SU-DHL-6 (cell line): ENCODE results near the gene TMED9.

ENCODE experiments used
- H2AFZ ChIP-seq: fragments of 200-600 bp; sonication (generic); 2 replicates; pipeline ENCODE4 v1.6.1; 2014; ENCODE audit warnings: low read depth, mild to moderate bottlenecking, moderate library complexity, mixed read lengths, antibody characterized with exemption, low read length; ENCODE audit not compliant: severe bottlenecking
- H3F3A ChIP-seq: fragments of 200-600 bp; shearing (Covaris generic); 2 replicates; pipeline ENCODE4 v1.6.0; 2016; ENCODE audit warnings: antibody characterized with exemption, mild to moderate bottlenecking; ENCODE audit not compliant: insufficient read depth
- H3K27ac ChIP-seq: fragments of 200-600 bp; sonication (generic); 2 replicates; pipeline ENCODE4 v1.5.1; 2016; ENCODE audit warnings: low read depth, mild to moderate bottlenecking, low read length, moderate library complexity, mixed read lengths
- H3K27me3 ChIP-seq: fragments of 200-600 bp; sonication (generic), shearing (Covaris generic); 2 replicates; pipeline ENCODE4 v1.6.0; 2014; ENCODE audit warnings: mild to moderate bottlenecking, low read length
- H3K36me3 ChIP-seq: fragments of 200-600 bp; sonication (generic); 2 replicates; pipeline ENCODE4 v1.6.1; 2014; ENCODE audit warnings: mild to moderate bottlenecking, low read length, mixed read lengths
- H3K4me2 ChIP-seq: fragments of 300-600, 200-600 bp; shearing (Covaris generic), sonication (generic); 2 replicates; pipeline ENCODE4 v1.6.0; 2014; ENCODE audit warnings: low read length, low read depth, mild to moderate bottlenecking; ENCODE audit not compliant: poor library complexity, severe bottlenecking
- H3K4me3 ChIP-seq: fragments of 200-600 bp; sonication (generic); 2 replicates; pipeline ENCODE4 v1.5.1; 2014; ENCODE audit warnings: antibody characterized with exemption, low read length, mild to moderate bottlenecking, mixed read lengths; ENCODE audit not compliant: insufficient read depth, poor library complexity, severe bottlenecking
- H3K79me2 ChIP-seq: fragments of 200-600 bp; sonication (generic); 2 replicates; pipeline ENCODE4 v1.6.1; 2014; ENCODE audit warnings: mild to moderate bottlenecking, low read length, moderate library complexity; ENCODE audit not compliant: insufficient read depth
- H3K9ac ChIP-seq: fragments of 200-600 bp; sonication (generic); 2 replicates; pipeline ENCODE4 v1.7.0; 2014; ENCODE audit warnings: mild to moderate bottlenecking, low read length
- H3K9me2 ChIP-seq: fragments of 200-600 bp; sonication (generic); replicated peaks from 2 replicates; pipeline ENCODE4 v1.6.1; 2014; ENCODE audit warnings: low read length; ENCODE audit not compliant: insufficient read depth
- H3K9me3 ChIP-seq: fragments of 200-600 bp; sonication (generic); 2 replicates; pipeline ENCODE4 v1.6.1; 2014; ENCODE audit warnings: low read length, mixed read lengths; ENCODE audit not compliant: insufficient read depth
- H4K20me1 ChIP-seq: fragments of 200-600 bp; sonication (generic); 2 replicates; pipeline ENCODE4 v1.6.1; 2014; ENCODE audit warnings: low read depth, mild to moderate bottlenecking, antibody characterized with exemption, low read length, moderate library complexity, mixed read lengths
- EZH2phosphoT487 ChIP-seq: fragments of 200-600 bp; sonication (generic), shearing (Covaris generic); conservative IDR thresholded peaks from 2 replicates; pipeline ENCODE4 v1.6.1; 2018; ENCODE audit warnings: mild to moderate bottlenecking, antibody characterized with exemption, low read length, moderate library complexity, mixed read lengths
- TF ChIP-seq, protein P1 (sequence below): fragments of 200-600 bp; sonication (generic); IDR thresholded peaks from one replicate; pipeline ENCODE4 v1.5.1; 2017; ENCODE audit warnings: antibody characterized with exemption, mild to moderate bottlenecking, low read length, moderate library complexity; ENCODE audit not compliant: insufficient read depth, poor library complexity, severe bottlenecking

TMED9 gene

DNA sequence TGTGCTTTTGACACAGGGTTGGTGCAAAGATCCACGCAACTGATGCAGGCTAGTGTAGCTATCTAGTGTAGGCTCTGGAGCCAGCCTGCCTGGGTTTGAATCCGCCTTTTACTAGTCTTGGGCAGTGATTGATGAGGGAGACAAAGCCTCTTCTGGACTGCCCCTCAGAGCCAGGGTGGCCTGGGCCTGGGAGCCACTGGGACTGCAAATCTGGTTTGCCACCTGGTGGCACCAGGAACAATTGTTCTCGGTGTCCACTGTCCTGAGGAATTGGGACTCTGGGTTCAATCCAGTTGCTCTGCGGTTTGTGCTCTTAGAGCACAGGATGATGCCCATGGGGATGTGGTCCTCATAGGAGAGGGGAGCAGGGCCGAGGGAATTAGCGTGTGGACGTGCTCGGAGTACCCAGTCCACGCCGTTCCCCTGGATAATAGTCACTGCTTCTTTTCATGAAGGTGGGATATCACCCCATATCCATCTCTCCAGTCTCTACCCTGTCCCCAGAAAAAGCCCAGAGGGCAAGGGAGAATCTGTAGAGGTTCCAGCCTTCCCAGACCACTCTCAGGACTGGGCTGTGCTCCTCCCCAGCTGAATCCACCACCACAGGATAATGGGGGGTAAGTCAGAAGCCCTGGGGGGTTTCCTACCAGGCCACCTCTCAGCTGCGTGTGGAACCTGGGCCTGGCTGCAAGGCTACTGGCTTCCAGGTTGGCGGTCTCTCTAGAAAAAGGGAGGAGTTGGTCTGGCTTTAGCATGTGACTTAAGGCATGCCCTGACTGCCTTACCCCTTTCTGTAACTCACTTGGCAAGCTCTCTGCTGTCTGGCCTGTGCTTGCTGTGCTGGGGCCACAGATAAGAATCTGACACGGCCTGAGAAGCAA lies 9.8 kb downstream of the TMED9 start:
- Histone ChIP-seq H4K20me1 (no peaks in the 10 kb centered on the region), H3K4me2 (no peak overlapping the region), H3K4me3 (no peak overlapping the region), H3K9me2 (no peaks in the 10 kb centered on the region), H3K9ac (no peak overlapping the region), H3K27me3 (no peaks in the 10 kb centered on the region), H3F3A (peaks cover 12% of the 10 kb centered on the region), H3K36me3 (no peaks in the 10 kb centered on the region), H3K9me3 (no peaks in the 10 kb centered on the region), H2AFZ (no peak overlapping the region), H3K27ac (no peak overlapping the region), H3K79me2 (0 out of 2 replicates have a peak, but pooled peaks cover 5% of the 10 kb centered on the region)
- TF ChIP-seq, protein P1, sequence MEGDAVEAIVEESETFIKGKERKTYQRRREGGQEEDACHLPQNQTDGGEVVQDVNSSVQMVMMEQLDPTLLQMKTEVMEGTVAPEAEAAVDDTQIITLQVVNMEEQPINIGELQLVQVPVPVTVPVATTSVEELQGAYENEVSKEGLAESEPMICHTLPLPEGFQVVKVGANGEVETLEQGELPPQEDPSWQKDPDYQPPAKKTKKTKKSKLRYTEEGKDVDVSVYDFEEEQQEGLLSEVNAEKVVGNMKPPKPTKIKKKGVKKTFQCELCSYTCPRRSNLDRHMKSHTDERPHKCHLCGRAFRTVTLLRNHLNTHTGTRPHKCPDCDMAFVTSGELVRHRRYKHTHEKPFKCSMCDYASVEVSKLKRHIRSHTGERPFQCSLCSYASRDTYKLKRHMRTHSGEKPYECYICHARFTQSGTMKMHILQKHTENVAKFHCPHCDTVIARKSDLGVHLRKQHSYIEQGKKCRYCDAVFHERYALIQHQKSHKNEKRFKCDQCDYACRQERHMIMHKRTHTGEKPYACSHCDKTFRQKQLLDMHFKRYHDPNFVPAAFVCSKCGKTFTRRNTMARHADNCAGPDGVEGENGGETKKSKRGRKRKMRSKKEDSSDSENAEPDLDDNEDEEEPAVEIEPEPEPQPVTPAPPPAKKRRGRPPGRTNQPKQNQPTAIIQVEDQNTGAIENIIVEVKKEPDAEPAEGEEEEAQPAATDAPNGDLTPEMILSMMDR: no peak
- TF ChIP-seq EZH2phosphoT487: no peak

DNA sequence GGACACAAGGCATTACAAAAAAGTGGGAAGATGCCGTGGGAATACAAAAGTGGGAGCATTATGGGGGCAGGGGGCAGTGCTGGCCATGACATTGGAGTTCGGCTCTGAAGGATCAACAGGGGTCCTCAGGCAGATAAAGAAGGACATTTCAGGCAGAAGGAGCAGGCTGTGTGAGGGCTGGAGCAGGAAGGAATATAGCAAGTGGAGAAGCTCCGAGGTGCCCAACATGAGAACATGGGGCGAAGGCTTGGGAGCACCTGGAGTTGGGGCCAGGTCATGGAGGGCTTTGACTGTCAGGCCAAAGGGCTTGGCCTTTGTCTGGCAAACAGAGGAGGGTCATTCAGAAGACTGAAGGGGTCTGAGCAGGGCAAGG lies 10.4 kb downstream of the TMED9 start:
- no peak overlapping the region for H3K4me3 ChIP-seq
- no peak overlapping the region for H2AFZ ChIP-seq
- H4K20me1 ChIP-seq: no peaks in the 10 kb centered on the region
- 0 out of 2 replicates have a peak, but pooled peaks cover 5% of the 10 kb centered on the region for H3K79me2 ChIP-seq
- no peak overlapping the region for H3K9ac ChIP-seq
- H3K9me3 ChIP-seq: no peaks in the 10 kb centered on the region
- H3K4me2 ChIP-seq: no peak overlapping the region
- H3K27me3 ChIP-seq: no peaks in the 10 kb centered on the region
- H3K27ac ChIP-seq: no peak overlapping the region
- no peaks in the 10 kb centered on the region for H3K36me3 ChIP-seq
- H3K9me2 ChIP-seq: no peaks in the 10 kb centered on the region
- H3F3A ChIP-seq: peaks cover 12% of the 10 kb centered on the region
- TF ChIP-seq, protein P1: no peak
- TF ChIP-seq EZH2phosphoT487: no peak

DNA sequence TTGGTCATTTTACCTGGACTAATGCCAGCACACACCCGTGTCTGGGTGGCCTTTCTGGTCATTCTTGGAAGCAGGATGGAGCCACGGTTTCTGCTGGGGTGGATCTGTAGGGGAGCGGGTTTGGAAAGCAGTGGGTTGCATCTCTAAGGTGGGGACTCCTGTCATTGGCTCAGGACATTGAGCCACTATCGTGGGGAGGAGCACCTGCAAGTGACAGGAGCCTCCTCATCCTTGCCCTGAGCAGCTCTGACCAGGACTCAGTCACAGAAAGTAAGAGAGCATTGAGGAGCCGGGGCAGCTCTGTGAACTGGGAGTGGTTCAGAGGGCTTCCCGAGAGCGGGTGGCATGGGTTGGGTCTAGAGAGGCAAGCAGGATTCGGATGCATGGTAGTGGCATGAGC lies 11.6 kb downstream of the TMED9 start:
- peaks cover 4% of the 10 kb centered on the region; the same call in 1 of the 2 replicates for H3F3A ChIP-seq
- TF ChIP-seq, protein P1: no peak
- TF ChIP-seq EZH2phosphoT487: no peak
- H3K79me2 ChIP-seq: 0 out of 2 replicates have a peak, but pooled peaks cover 5% of the 10 kb centered on the region

More for the DNA sequence above, 11.6 kb downstream of the TMED9 start:
- Histone ChIP-seq H3K36me3 (no peaks in the 10 kb centered on the region), H3K9me3 (no peaks in the 10 kb centered on the region), H2AFZ (no peak overlapping the region), H4K20me1 (no peaks in the 10 kb centered on the region), H3K27me3 (no peaks in the 10 kb centered on the region), H3K27ac (no peak overlapping the region), H3K9me2 (no peaks in the 10 kb centered on the region), H3K4me2 (no peak overlapping the region), H3K9ac (no peak overlapping the region), H3K4me3 (no peak overlapping the region)
